ENCODE measurements around the gene ANTXR1. TPM values are rescaled to one million over a fixed set of nuclear protein-coding genes. Genes with fewer than 3 reads are reported as not detected.

ANTXR1 gene
- polyA plus RNA-seq, 4 donors = 70.5 to 278 (median 108) TPM

GRCh38 chr2:69200107-69200520, 187.1 kb downstream of the ANTXR1 start:
- DNase-seq (ENCODE audit: low read depth in 4 of 4, low spot score in 3 of 4) = no peak

GRCh38 chr2:69201259-69201658, 188.3 kb downstream of the ANTXR1 start:
- DNase-seq (ENCODE audit: low read depth in 4 of 4, low spot score in 3 of 4) = no peak

- DNase-seq (ENCODE audit: low read depth in 4 of 4, low spot score in 3 of 4) = no peak
These were observed 189.3 kb downstream of the ANTXR1 start for GRCh38 chr2:69202327-69202726.

GRCh38 chr2:69203166-69203985, 190.4 kb downstream of the ANTXR1 start:
- no peak for DNase-seq (ENCODE audit: low read depth in 4 of 4, low spot score in 3 of 4)

- no peak for DNase-seq (ENCODE audit: low read depth in 4 of 4, low spot score in 3 of 4)
These were observed 191.7 kb downstream of the ANTXR1 start for GRCh38 chr2:69204654-69205053.

GRCh38 chr2:69205076-69205475, 192.1 kb downstream of the ANTXR1 start:
- no peak for DNase-seq (ENCODE audit: low read depth in 4 of 4, low spot score in 3 of 4)

- DNase-seq (ENCODE audit: low read depth in 4 of 4, low spot score in 3 of 4) = no peak
These were observed 192.5 kb downstream of the ANTXR1 start for GRCh38 chr2:69205491-69205890.

- no peak for DNase-seq (ENCODE audit: low read depth in 4 of 4, low spot score in 3 of 4)
These were observed 195.1 kb downstream of the ANTXR1 start for GRCh38 chr2:69208023-69208595.

- DNase-seq (ENCODE audit: low read depth in 4 of 4, low spot score in 3 of 4) = no peak
These were observed 196.5 kb downstream of the ANTXR1 start for GRCh38 chr2:69209482-69209881.

GRCh38 chr2:69210385-69210784, 197.4 kb downstream of the ANTXR1 start:
- no peak for DNase-seq (ENCODE audit: low read depth in 4 of 4, low spot score in 3 of 4)

- no peak for DNase-seq (ENCODE audit: low read depth in 4 of 4, low spot score in 3 of 4)
These were observed 198.1 kb downstream of the ANTXR1 start for GRCh38 chr2:69211048-69211447.

GRCh38 chr2:69211686-69212085, 198.7 kb downstream of the ANTXR1 start:
- no peak for DNase-seq (ENCODE audit: low read depth in 4 of 4, low spot score in 3 of 4)

GRCh38 chr2:69212238-69213028, 199.5 kb downstream of the ANTXR1 start:
- no peak for DNase-seq (ENCODE audit: low read depth in 4 of 4, low spot score in 3 of 4)

- no peak for DNase-seq (ENCODE audit: low read depth in 4 of 4, low spot score in 3 of 4)
These were observed 200.2 kb downstream of the ANTXR1 start for GRCh38 chr2:69213201-69213600.

GRCh38 chr2:69213782-69214181, 200.8 kb downstream of the ANTXR1 start:
- no peak for DNase-seq (ENCODE audit: low read depth in 4 of 4, low spot score in 3 of 4)

- DNase-seq (ENCODE audit: low read depth in 4 of 4, low spot score in 3 of 4) = peak in 1 of 4 donors; percentile 38
These were observed 201.9 kb downstream of the ANTXR1 start for GRCh38 chr2:69214898-69215297.

GRCh38 chr2:69216535-69217332, 203.8 kb downstream of the ANTXR1 start:
- DNase-seq (ENCODE audit: low read depth in 4 of 4, low spot score in 3 of 4) = peak in 3 of 4 donors; percentile 26 to 45 (median 35)

- DNase-seq (ENCODE audit: low read depth in 4 of 4, low spot score in 3 of 4) = no peak
These were observed 204.5 kb downstream of the ANTXR1 start for GRCh38 chr2:69217333-69218080.

GRCh38 chr2:69221512-69221911, 208.5 kb downstream of the ANTXR1 start:
- no peak for DNase-seq (ENCODE audit: low read depth in 4 of 4, low spot score in 3 of 4)
